SK-N-MC (cell line): ENCODE results near the gene ELOVL1.
A peak's percentile ranks its signal among the peaks of the same experiment; 100 is the strongest.

Experiments used
- EZH2 ChIP-seq: fragments of 200-600 bp; sonication (generic); IDR thresholded peaks from one replicate; pipeline ENCODE4 v1.6.1; 2017; ENCODE audit warnings: antibody characterized with exemption
- POLR2AphosphoS5 ChIP-seq: IDR thresholded peaks from 2 replicates; pipeline ENCODE4 v1.6.1; 2012; ENCODE audit warnings: mild to moderate bottlenecking, low read depth, low read length, borderline replicate concordance

DNA sequence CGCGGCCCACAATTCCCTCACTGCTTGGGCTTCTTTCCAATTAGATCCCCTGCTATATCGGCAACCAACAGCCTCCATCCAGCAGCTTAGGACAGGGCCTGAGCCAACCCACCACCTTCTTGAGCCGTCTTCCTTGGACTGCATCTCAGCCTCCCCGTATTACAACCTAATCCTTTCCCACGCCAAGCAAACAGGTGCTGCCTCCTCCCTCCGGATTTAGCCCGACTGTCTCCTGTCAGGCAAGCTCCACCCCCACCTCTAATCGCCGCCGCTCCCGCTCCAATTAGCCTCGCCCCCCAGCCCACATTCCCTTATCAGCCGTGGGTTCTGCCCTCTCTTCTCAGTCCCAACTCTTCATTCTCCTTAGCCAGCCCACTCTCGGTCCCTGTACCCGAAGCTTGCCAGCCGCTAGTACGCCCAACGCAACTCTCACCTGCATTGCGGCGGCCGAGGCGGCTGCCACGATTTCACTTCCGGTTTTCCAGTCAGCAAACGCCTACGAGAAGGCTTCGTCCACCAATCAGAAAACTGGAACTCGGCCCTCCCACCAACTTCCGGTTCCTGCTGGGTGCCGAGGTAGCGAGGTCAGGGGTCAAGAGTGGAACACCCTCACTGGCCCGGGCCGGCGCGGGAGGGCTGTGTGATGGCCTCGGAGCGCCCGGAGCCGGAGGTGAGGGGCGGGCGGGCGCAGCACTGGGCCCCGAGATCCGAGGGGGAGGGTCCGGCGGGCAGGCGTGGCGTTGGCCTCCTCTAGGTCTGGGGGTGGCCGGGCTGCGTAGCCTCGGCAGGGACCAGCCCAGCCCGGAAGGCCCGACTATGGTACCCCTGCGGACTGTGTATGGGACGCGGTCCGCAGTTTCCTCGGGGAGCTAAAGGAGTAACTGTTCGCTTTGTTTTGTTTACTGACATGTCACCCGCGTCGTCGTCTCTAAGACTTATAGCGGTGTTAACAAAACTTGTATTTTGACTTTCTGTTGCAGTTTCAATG is 21.8 kb upstream of the ELOVL1 start, which contains the start of the genes MED8 and SZT2:
- TF ChIP-seq EZH2 (no peak), POLR2AphosphoS5 (peak; percentile 93)
